GM18520 (cell line): Measurements from ENCODE around the gene GSK3A.
A peak's percentile ranks its signal among the peaks of the same experiment; 100 is the strongest.

Experiments
- ATAC-seq: cut with Tn5 transposase; IDR thresholded peaks from one replicate; pipeline ENCODE4 v1.9.1; 2021; ENCODE audit not compliant: unreplicated experiment

The GSK3A gene

GRCh38 chr19:42281146-42281826 lies 38.9 kb upstream of the GSK3A start:
- ATAC-seq, result no peak

DNA sequence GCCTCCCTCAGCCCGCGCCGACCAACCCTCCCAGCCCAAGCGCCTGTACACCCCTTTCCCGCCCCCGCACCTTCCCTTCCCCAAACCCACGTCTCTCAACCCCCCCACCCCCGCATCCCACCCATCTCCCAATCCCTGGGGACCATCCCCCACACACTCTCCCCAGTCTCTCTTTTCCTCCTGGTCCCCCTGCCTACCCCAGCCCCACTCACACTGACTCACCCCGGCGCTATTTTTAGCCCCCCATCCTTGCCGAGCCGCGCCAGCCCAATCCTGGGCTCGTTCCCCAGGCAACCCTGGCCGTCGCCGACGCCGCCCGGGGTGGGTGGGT lies 38.4 kb upstream of the GSK3A start:
- no peak for ATAC-seq

DNA sequence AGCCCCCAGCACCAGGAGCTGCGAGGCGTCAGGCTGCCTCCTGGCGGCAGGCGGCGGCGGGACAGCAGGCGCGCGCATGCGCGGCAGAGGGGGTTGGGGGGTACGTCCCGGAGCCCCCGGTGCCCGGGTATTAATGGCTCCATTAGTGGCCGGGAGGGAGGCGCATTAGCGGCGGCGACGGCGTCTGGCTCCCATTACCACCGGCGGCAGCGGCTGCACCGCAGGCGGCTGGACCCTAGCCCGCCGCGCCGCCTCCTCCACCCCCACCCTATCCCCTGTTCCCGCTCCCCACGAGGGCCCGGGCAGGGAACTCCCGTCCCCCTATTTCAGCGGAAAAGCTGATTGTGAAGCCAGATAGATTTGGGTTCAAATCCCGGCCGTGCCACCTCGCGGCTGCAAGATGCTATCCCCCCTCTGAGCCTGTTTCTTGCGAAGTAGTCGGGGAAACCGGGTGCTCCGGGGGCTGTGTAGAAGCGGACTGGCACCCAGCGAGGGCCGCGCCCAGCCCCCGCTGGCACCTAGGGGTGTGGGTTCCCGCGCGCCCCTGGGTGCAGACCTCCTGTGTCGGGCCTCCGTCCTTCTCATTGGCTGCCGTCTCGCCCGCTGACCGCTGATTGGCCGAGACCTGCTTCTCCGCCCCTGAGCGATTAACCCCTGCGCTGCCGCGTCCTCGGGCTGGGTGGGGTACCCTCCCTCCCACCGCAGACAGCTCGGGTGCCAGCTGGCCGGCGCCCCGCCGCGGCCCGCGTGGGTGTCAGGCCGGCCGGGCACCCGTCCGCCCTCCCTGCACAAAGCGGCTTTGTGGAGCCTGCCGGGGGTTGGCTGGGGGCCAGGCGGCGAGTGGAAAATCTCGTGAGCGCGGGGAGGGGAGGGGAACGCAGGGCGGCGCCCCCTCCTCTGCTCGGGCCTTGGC lies 37.8 kb upstream of the GSK3A start:
- peak; percentile 22 for ATAC-seq

DNA sequence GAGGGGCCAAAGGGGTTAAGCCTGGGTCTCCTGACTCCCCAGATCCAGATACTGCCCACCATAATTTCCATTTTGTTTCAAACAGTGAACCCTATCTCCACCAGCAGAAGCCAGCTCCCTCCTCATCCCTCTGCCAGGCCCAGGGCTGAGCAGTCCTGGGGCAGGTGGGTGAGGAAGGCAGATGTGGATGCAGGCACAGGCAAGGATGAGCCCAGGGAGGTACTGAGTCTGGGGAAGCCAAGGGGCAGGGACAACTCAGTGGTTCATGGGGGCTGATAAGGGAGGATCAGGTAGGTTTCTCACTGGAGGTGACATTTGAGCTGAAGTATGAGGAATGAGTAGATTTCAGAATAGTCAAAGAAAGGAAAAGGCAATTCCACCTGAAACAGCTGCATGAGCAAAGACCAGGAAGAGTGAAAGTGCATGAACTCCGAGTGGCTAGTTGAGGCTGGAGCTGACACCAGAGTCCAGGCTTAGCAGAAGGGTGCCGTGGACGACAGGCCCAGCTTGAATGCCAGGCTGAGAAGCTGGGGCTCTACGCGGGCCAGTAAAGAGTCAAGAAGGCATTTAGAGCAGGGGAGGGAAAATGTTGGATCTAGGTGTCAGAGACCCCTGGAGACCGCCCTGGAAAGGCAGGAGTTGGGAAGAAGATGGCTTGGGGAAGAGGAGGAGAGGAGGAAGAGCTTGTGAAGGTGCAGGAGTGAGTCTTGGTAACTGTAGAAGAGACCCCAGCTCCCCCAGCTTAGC lies 36.9 kb upstream of the GSK3A start:
- ATAC-seq, result no peak

DNA sequence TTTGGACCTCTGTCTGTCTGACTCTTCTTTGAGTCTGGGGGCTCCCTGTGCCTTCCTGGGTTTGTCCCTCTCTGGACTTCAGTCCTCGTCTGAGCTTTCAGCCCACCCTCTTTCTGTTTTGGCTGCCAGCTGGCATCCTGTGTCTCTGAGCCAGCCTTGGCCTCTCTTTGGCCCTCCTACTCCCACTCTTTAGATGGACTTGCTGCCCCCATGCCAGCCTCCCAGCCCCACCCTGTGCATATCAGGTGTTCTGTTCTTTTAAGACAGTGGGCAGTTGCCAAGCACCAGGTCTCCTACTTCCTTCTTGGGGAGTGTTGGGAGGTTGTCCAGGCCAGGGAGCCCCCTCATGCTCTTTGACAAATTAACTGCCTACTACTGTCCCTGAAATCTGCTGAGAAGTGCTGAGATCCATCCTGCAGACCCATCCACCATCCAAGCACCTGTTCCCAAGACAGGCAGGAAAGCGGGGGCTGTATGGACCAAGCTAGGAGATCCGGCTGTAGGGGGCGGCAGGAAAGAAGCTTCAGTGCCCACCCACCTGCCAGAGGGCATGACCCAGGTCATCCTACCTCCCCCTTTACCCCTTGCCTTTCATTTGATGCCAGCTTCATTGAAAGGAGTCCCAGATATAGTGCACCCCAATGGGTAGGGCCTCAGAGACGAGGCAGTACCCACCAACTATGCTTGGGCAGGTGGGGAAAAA lies 36.2 kb upstream of the GSK3A start:
- ATAC-seq, result no peak

DNA sequence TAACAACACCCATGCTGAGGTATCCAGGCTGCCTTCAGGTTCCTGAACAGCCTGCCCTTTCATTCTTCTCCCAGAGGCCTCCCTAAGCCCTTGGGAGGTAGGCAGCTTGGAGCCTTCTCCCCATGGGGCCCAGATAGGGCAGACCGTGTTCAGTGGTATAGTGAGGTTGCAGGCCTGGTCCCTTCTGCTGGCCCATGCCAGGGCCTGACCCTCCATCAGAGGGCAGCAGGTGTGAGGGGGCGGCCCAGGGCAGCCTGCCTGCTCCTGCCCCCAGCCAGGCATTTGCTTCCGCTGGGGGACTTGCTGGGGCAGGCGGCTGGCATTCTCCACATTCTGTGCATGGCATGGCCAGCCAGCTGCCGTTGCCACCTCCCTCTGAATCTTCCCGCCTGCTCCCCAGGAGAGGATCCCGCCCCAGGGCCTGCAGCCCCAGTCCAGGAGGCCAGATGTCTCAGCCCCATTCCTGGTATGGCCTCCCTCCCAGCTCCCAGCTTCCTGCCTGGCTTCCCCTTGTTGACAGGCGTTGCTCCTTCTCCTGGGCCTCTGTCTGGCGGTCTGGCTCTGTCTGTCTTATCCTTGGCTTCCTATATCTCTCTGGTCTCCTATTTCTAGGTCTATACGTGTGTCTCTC lies 35.5 kb upstream of the GSK3A start:
- ATAC-seq, result no peak

DNA sequence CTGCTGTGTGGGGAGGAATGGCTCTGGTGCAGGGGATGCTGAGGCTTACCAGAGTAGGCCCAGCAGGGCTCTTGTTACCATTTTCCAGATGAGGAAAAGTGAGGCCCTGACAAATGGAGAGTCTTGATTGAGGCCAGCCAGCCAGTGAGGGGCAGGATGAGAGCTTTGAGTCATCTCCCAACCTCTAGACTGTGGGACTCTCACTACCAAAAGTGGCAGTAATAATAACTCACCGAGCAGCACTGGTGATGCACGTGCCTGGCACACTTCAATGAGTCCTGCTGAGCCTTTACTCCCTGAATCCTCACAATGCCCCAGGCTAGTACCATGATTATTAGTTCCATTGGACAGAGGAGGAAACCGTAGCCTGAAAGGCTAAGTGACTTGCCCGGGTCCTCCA lies 34.4 kb upstream of the GSK3A start:
- ATAC-seq, result no peak

DNA sequence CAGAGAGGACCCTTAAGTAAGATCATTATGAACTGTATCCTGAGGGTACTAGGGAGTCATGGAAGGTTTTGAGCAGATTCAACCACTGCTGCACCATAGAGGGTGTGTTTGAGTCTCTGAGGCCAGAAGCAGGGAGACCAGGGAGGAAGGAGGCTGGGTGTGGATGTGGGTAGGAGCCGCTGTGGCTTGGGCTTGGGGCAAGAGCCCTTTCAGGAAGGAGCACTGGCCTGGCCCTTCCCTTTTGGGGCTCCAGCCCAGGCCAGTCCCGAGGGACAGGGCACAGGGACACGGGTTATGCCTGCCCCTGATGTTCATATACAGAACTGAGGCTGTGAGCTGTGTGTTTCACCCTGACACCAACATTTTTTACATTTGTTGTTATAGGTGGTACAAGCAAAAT lies 33.9 kb upstream of the GSK3A start:
- no peak for ATAC-seq

GRCh38 chr19:42275517-42275916 lies 33.1 kb upstream of the GSK3A start:
- ATAC-seq, result no peak

GRCh38 chr19:42275103-42275502 lies 32.7 kb upstream of the GSK3A start:
- no peak for ATAC-seq

- ATAC-seq, result no peak
Measured at GRCh38 chr19:42274065-42274682, 31.8 kb upstream of the GSK3A start.

DNA sequence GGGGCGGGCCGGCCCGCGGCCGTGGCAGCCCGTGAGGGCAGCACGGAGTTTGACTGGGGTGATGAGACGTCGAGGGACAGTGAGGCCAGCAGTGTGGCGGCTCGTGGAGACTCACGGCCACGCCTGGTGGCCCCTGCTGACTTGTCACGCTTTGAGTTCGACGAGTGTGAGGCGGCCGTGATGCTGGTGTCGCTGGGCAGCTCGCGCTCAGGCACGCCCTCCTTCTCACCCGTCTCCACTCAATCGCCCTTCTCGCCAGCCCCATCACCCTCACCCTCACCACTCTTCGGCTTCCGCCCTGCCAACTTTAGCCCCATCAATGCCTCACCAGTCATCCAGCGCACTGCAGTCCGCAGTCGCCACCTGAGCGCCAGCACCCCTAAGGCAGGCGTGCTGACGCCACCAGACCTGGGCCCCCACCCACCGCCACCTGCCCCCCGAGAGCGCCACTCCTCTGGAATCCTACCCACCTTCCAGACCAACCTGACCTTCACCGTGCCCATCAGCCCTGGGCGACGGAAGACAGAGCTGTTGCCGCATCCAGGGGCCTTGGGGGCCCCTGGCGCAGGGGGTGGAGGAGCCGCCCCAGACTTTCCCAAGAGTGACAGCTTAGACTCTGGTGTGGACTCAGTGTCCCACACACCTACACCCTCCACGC lies 31.1 kb upstream of the GSK3A start:
- ATAC-seq, result no peak

- no peak for ATAC-seq
Measured at GRCh38 chr19:42272989-42273406, 30.6 kb upstream of the GSK3A start.

- no peak for ATAC-seq
Measured at GRCh38 chr19:42272535-42272897, 30.1 kb upstream of the GSK3A start.

- ATAC-seq, result no peak
Measured at GRCh38 chr19:42271861-42272534, 29.6 kb upstream of the GSK3A start.

- no peak for ATAC-seq
Measured at GRCh38 chr19:42271045-42271419, 28.6 kb upstream of the GSK3A start.

GRCh38 chr19:42270346-42271044 lies 28.1 kb upstream of the GSK3A start:
- ATAC-seq, result no peak

DNA sequence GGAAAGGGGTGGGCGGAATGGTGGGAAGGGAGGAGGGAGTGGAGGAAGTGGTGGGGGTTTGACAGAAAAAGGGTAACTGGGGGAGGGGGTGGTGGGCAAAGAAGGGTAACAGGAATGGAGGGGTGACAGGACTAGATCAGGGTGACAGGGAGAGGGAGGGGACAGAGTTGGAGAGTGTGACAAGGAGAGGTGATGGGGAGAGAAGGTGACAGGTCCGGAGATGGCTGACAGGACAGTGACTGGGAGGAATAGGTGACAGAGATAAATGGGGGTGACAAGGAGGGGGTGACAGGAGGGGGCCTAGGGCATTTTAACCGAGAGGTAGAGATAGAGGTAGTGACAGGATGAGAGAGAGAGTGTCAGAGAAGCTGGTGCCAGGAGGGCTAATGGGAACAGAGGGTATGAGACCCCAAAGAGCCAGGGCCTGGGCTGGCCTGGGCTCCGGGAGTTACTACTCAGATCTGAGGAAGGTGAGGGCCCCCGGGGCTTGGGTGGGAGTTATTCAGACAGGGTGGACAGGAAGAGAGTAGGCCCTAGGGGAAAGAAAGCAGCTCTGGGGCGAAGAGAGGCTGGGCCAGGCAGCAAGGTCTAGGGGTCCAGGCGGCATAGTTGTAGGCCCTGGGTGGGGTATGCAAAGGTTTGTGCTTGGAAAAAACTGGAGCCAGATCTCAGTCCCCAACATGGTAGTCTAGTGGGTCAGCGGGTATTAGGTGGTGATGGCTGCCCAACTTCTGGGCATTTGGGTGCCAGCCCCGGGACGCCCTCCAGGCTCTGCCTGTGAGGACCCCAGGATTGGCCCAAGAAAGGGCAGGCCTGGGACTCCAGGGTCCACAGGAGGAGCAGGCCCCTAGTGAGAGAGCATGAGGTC lies 27.3 kb upstream of the GSK3A start:
- no peak for ATAC-seq
